GM12864 (cell line): ENCODE results near the gene POU2AF2.
"Not testable (repeated sequence)": the region's sequence is repeated elsewhere in the genome, so short reads cannot be mapped to it uniquely, and the experiment has no call there.

Experiments
- DNase-seq: peaks from one replicate; pipeline ENCODE4 v3.0.0-alpha.2; 2011; ENCODE audit warnings: low read depth
- H3K4me3 ChIP-seq: 2 replicates; pipeline ENCODE4 v1.5.1; 2011; ENCODE audit warnings: mild to moderate bottlenecking, low read depth, low read length, control low read depth
- CTCF ChIP-seq: IDR thresholded peaks from 2 replicates; pipeline ENCODE4 v1.5.1; 2011; ENCODE audit warnings: low read depth, mild to moderate bottlenecking, moderate library complexity, low read length, control low read depth, inconsistent platforms; ENCODE audit errors: missing control alignments

Gene POU2AF2

GRCh38 chr11:111209543-111210355, 35.8 kb upstream of the POU2AF2 start:
- DNase-seq, result no peak
- H3K4me3 ChIP-seq, result no peak overlapping the region
- TF ChIP-seq CTCF, result no peak

- no peak for DNase-seq
- no peak for TF ChIP-seq CTCF
- H3K4me3 ChIP-seq, result no peak overlapping the region
Observed at GRCh38 chr11:111213256-111213655, 32.3 kb upstream of the POU2AF2 start.

GRCh38 chr11:111220721-111221120, 24.8 kb upstream of the POU2AF2 start:
- no peak overlapping the region for H3K4me3 ChIP-seq
- TF ChIP-seq CTCF, result no peak
- DNase-seq, result no peak

- no peak overlapping the region for H3K4me3 ChIP-seq
- no peak for TF ChIP-seq CTCF
- DNase-seq, result no peak
Observed at GRCh38 chr11:111221208-111221607, 24.3 kb upstream of the POU2AF2 start.

- not testable (repeated sequence) for H3K4me3 ChIP-seq
Observed at GRCh38 chr11:111221936-111222335, 23.6 kb upstream of the POU2AF2 start.

GRCh38 chr11:111222821-111223455, 22.6 kb upstream of the POU2AF2 start:
- not testable (repeated sequence) for H3K4me3 ChIP-seq, DNase-seq

More at GRCh38 chr11:111221936-111222335, 23.6 kb upstream of the POU2AF2 start:
- DNase-seq, result not testable (repeated sequence)

- no peak overlapping the region for H3K4me3 ChIP-seq
- TF ChIP-seq CTCF, result no peak
- no peak for DNase-seq
Observed at GRCh38 chr11:111225881-111226280, 19.6 kb upstream of the POU2AF2 start.

- no peak for DNase-seq
Observed at GRCh38 chr11:111229604-111230003, 15.9 kb upstream of the POU2AF2 start.

More at GRCh38 chr11:111229604-111230003, 15.9 kb upstream of the POU2AF2 start:
- no peak for TF ChIP-seq CTCF
- no peak overlapping the region for H3K4me3 ChIP-seq
